SK-N-SH treated with all-trans-retinoic acid at 6 μM for 48 hours (cell line): ENCODE measurements around the gene OSCP1.

Experiments used
- CREB5 ChIP-seq: fragments of 250-450 bp; sonication (Bioruptor Pico); IDR thresholded peaks from 2 replicates; pipeline ENCODE4 v1.5.1; 2020; ENCODE audit warnings: low read depth, mild to moderate bottlenecking, moderate library complexity
- GLIS3 ChIP-seq: fragments of 250-450 bp; sonication (Bioruptor Pico); IDR thresholded peaks from 2 replicates; pipeline ENCODE4 v1.5.0; 2020; ENCODE audit warnings: mild to moderate bottlenecking, moderate library complexity
- OSR1 ChIP-seq: fragments of 250-450 bp; sonication (Bioruptor Pico); IDR thresholded peaks from 2 replicates; pipeline ENCODE4 v1.8.0; 2022; ENCODE audit warnings: moderate library complexity, mild to moderate bottlenecking, inconsistent platforms
- RARB ChIP-seq: fragments of 250-450 bp; sonication (Bioruptor Pico); IDR thresholded peaks from 2 replicates; pipeline ENCODE4 v1.8.0; 2021; ENCODE audit warnings: mild to moderate bottlenecking, moderate library complexity
- TCF4 ChIP-seq: fragments of 250-450 bp; sonication (Bioruptor Pico); IDR thresholded peaks from 2 replicates; pipeline ENCODE4 v1.8.0; 2021; ENCODE audit warnings: mild to moderate bottlenecking, moderate library complexity, borderline replicate concordance
- ZC3H10 ChIP-seq: fragments of 250-450 bp; sonication (Bioruptor Pico); IDR thresholded peaks from 2 replicates; pipeline ENCODE4 v1.5.1; 2021; ENCODE audit warnings: mild to moderate bottlenecking, moderate library complexity
- ZNF70 ChIP-seq: fragments of 450-650 bp; formaldehyde crosslinking; IDR thresholded peaks from 2 replicates; pipeline ENCODE4 v1.5.0; 2020; ENCODE audit warnings: mild to moderate bottlenecking, moderate library complexity
- ZNF8 ChIP-seq: fragments of 450-650 bp; formaldehyde crosslinking; IDR thresholded peaks from 2 replicates; pipeline ENCODE4 v1.5.0; 2020; ENCODE audit warnings: mild to moderate bottlenecking, moderate library complexity

GRCh38 chr1:36420836-36421317 lies 29.4 kb downstream of the OSCP1 start:
- TF ChIP-seq OSR1, result no peak
- TF ChIP-seq TCF4 (CRISPR knock-in tag), result no peak
- TF ChIP-seq CREB5 (CRISPR knock-in tag), result no peak
- TF ChIP-seq ZC3H10 (CRISPR knock-in tag), result no peak
- TF ChIP-seq ZNF70 (CRISPR knock-in tag), result no peak
- no peak for TF ChIP-seq ZNF8 (CRISPR knock-in tag)
- no peak for TF ChIP-seq GLIS3 (CRISPR knock-in tag)
- no peak for TF ChIP-seq RARB (CRISPR knock-in tag)
